NCI-H1092 (cell line): Measurements from ENCODE around the gene SPATA7.
"Not testable (repeated sequence)": the region's sequence is repeated elsewhere in the genome, so short reads cannot be mapped to it uniquely, and the experiment has no call there.

Experiments used
- DNase-seq: peaks from one replicate; lab custom pipeline; 2025; lab: John Stamatoyannopoulos, UW

SPATA7 gene, protein sequence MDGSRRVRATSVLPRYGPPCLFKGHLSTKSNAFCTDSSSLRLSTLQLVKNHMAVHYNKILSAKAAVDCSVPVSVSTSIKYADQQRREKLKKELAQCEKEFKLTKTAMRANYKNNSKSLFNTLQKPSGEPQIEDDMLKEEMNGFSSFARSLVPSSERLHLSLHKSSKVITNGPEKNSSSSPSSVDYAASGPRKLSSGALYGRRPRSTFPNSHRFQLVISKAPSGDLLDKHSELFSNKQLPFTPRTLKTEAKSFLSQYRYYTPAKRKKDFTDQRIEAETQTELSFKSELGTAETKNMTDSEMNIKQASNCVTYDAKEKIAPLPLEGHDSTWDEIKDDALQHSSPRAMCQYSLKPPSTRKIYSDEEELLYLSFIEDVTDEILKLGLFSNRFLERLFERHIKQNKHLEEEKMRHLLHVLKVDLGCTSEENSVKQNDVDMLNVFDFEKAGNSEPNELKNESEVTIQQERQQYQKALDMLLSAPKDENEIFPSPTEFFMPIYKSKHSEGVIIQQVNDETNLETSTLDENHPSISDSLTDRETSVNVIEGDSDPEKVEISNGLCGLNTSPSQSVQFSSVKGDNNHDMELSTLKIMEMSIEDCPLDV

DNA sequence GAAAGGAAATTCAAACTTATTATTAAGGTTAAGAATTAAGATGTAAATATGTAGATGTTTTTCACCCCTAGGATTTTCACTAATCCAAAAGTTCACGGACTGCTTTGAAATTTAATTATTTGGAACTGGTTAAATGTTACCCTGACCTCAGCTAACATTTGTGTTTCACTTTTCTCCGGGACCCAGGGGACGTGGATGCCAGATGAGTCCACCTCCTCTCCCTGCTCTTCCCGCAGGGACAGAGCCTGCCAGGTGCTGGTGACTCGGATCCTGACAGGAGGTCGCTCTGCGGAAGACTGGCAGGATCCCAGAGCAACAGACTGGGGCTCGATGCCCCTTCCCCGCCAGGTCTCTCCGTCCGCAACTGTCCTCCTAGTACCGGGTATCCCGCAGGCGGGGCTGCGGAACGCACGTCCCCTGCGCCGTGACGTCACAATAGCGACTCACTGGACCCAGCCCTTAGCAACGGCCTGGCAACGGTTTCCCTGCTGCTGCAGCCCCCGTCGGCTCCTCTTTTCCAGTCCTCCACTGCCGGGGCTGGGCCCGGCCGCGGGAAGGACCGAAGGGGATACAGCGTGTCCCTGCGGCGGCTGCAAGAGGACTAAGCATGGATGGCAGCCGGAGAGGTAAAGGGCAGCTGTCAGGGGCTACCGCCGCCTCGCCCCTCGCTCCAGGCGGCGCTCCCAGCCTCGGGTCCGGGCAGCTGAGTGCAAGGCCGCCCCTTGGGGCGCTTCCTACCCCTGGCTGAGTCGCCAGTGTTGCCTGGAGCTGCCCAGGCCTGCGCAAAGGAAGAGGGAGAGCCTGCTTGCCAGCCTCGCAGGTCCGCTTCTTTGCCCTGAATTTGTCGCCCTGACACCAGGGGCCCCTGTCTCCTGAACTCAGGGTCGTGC is at the start of gene SPATA7:
TSS of gene SPATA7 (plus strand) at position 446 of the 890 bp plus-strand sequence. CDS start at position 608, 162 bp downstream.
- DNase-seq: peak; percentile 95

DNA sequence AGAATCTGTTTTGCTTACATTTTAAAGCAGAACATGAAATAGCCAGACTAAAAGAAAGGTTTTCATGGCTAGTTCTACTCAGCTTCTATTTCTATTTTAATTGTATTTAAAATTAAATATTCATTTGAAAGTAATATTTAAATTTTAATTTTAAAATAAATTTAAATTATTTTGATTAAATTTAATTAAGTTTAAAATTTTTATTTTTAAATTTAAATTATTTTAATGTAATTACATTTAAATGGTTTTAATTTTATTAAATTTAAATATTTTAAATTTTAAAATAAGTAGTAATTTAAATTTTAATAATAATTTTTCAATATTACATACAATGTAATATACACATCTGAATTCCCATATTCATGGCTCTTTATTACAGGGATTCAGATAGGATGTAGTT is 45.1 kb upstream of the SPATA7 start:
- no peak for DNase-seq

DNA sequence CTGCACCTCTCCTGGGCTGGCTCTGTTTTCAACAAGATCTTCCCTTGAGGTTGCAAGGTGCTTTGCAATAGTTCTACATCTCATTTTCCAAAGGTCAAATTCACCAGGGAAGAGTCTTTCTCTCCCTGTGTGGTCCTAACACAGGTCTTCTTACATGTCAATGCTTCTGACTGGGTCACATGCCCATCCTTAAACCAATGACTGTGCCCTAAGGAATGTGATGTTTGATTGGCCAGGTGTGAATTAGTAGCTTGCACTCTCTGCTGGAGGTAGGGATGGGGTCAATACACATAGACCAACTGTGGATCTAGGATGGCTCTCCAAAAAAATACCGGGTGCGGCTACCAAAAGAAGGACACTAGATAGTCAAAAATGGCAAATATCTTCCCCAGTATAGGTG is 42.5 kb upstream of the SPATA7 start:
- DNase-seq: no peak

DNA sequence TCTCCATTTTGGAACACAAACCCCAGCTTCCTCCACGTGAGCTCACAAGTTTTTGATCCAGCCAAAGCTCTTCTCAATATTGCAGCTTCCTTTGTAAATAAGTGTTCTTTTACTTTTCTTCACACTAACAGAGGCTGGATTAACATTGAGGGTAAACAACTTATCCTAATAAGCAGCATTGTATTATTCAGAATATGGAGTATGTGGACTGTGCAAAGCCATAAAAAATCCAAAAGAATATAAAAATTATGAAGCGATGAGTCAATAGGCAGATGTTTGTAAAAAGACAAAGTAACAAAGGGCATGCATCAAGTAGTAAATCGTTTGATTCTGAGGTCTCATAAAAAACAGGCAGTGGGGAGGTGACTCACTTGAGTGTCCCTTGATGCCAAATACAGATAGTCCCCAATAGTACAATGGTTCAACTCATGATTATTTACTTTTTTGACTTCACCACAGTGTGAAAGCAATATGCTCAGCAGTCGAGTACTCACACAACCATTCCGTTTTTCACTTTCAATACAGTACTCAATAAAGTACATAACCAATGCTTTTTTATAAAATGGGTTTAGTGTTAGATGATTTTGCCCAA is 39.3 kb upstream of the SPATA7 start:
- no peak for DNase-seq

DNA sequence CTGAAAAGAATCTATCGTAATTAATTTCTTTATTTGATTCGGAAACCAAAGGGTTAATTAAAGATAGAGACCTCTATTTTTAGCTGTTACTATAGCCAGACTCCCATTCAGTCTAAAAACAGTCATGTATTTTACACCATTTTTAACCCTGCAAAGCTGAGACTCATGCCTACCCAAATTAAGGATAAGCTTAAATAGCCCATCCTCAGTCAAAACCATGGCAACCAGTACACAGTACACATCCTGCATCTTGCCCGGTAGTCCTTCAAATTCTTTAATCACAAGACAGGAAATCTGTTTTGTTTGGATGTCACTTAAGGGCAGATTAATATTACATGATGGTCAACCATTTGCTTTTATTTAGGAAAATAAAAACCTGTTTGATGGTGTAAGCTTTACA is 36.9 kb upstream of the SPATA7 start:
- no peak for DNase-seq

DNA sequence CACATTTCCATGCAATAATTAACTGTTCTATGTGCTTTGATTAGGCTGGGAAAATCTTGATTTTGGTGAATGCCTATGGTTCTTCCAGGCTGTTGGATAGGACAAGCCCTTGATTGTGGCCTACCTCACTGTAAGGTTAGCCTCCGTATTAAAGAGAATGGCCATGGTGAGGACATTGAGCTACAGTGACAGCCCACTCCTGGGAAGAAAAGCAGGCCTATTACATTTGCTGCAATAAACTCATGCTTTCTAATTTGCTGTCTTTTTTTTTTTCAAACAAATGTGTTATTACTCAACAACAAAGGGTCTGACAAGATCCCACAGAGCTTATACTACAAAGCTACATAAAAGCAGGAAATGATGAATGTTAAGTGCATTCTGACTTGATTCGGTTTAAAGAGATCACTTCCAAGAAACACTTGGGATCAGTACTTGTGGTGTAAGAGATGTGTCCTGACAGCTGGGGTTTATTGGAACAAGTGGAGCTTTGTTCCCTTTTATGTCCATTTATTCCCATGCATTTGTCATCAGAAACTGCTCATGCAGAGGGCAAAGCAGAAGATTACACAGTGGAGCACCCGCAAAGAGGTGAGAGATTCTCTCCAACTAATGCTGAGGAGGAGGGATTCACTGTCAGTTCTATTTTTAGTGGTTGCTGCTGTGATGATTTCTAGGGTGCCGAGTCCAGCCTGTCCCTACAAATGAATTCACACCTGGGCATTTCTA is 33.3 kb upstream of the SPATA7 start:
- DNase-seq: peak; percentile 7

DNA sequence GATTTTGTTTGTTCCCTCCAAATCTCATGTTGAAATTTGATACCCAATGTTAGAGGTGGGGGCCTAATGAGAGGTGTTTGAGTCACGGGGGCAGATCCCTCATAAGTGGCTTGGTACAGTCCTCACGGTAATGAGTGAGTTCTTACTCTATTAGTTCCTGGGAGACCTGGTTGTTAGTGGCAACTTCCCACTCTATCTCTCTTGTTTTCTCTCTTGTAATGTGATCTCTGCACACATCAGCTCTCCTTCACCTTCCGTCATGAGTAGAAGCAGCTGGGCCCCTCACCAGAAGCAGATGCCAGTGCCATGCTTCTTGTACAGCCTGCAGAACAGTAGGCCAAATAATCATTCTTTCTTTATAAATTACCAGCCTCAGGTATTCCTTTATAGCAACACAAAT is 32.8 kb upstream of the SPATA7 start:
- DNase-seq: peak; percentile 21

DNA sequence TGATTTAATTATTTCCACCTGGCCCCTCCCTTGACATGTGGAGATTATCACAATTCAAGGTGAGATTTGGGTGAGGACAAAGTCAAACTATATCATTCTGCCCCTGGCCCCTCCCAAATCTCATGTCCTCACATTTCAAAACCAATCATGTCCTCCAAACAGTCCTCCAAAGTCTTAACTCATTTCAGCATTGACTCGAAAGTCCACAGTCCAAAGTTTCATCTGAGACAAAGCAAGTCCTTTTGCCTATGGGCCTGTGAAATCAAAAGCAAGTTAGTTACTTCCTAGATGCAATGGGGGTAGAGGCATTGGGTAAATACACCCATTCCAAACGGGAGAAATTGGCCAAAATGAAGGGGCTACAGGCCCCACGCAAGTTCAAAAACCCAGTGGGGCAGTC is 31.1 kb upstream of the SPATA7 start:
- no peak for DNase-seq

DNA sequence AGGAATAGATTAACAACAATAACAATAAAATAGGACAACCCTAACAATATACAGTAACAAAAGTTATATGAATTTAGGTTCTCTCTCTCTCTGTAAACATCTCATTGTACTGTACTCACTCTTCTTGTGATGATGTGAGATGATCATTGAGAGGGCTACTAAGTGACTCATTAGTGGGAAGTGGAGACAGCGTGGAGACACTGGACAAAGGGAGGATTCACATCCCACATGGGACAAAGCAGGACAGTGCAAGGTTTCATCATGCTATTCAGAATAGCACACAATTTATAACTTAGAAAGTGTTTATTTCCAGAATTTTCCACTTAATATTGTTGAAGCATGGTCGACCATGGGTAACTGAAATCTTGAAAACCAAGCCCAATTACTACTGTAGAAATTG is 26.0 kb upstream of the SPATA7 start:
- DNase-seq: no peak

DNA sequence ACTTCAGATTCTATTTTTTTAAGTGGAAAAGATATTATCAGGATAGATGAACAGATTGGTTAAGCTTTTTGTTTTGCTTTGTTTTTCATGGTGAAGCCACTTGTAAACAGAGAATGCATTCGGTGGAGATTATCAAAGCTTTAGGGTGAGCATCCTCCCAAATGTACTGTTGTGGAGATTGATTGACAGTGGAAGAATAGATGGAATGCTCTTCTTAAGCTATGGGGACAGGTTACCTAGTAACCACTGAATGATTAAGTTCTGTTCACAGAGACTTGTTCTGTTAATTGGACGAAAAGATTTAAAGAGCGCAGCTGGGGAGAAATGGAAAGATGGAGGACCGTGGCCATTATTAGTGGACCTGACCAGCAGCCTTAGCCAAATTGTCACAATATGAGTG is 21.8 kb upstream of the SPATA7 start:
- DNase-seq: no peak

DNA sequence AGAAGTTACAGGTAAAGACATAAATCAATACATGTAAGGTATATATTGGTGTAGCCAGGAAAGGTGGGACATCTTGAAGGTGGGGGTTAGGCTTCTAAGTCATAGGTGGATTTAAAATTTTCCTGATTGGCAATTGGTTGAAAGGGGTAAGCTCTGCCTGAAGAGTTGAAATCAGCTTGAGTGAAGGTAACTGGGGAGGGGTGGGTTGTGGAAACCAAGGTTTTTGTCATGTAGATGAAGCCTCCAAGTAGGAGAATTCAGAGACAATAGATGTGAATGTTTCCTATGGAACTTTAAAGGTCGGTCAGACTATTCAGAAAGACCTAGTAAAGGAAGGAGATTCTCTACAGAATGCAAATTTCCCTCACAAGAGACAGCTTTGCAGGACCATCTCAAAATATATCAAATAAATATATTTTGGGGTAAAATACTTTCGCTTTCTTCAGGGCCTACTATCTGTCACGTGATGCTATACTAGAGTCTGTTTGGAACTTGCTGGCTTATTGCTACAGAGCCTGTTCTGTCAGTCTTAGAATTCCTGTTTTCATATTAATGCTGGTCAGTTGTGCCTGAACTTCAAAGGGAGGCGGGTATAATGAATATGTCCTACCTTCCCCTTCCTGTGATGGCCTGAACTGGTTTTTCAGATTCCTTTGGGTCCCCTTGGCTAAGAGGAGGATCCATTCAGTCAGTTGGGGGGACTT is 20.6 kb upstream of the SPATA7 start:
- no peak for DNase-seq

DNA sequence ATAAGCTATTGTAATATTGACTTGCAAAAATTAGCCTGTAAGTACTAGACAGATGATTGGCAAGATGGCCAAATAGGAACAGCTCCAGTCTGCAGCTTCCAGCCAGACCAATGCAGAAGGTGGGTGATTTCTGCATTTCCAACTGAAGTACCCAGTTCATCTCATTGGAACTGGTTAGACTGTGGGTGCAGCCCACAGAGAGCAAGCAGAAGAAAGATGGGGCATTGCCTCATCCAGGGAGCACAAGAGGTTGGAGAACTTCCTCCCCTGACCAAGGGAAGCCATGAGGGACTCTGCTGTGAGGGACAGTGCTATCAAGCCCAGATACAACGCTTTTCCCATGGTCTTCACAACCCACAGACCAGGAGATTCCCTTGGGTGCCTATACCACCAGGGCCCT is 16.0 kb upstream of the SPATA7 start:
- no peak for DNase-seq

DNA sequence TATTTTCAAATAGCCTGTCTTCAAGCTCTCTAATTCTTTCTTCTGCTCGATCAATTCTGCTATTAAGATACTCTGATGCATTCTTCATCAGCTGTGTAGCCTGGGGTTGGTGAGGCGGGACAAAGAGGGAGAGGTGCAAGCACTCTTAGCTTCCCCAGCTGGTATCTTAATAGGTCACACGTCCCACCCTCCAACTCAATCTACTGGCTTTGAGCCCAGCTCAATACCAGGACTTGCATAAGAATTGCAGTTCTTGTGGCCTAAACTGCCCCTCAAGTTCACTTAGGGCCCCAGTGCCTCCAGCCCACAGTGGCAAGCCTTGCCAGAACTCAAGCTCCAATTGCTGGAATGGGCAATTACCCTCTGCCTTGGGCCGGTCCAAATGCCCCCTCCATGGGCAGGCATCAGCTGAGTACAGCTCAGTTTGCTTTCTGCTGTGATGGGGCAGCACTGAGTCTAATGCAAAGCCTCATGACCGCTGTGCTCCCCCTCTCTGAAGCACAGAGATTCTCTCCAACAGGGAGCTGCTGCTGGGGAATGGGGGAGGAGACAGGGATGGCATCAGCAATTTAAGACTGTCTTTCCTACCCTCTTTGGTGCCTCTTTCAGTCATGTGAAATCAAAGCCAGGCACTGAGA is 5.6 kb upstream of the SPATA7 start:
- no peak for DNase-seq

DNA sequence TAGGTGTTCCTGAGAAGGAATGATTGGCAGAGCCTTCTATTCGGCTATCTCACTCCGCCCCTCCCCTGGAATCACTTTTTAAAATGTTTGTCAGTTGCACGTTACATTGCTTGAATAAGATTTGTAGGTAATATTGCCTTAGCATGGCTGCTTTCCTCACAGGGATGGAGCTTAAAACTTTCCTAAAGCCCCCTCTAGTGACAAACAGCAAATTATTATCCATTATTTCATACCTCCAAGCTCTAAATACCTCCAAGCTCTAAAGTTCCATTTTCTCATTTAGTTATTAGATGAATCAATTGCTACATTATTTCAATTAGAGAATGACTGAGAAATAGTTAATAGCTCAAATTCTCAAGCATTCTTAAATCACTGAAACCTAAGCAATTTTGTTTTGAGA is 5.1 kb upstream of the SPATA7 start:
- DNase-seq: no peak

DNA sequence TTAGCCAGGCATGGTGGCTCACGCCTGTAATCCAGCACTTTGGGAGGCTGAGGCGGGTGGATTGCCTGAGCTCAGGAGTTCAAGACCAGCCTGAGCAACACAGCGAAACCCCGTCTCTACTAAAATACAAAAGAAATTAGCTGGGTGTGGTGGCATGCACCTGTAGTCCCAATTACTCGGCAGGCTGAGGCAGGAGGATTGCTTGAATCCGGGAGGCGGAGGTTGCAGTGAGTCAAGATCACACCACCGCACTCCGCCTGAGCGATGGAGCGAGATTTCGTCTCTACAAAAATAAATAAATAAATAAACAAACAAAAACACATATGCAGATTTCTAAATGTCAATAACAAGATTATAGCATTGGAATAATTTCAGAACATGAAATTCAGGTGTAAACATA is 3.8 kb upstream of the SPATA7 start:
- DNase-seq: not testable (repeated sequence)

DNA sequence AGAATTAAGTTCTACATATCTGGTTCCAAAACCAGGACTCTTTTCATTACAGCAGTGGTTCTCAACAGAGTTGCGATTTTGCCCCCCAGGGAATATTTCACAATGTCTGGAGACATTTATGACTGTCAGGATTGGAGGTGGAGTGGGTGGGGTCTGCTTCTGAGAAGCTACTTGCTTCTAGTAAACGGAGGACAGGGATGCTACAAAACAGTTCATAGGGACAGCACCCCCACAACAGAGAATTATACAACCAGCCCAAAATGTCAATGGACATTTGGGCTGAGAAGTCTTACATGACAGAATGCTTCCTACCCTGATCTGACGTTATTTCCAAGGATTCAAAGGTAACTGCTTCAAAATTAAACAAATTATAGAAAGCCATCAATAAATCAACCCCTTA is 739 bp upstream of the SPATA7 start:
- DNase-seq: no peak

DNA sequence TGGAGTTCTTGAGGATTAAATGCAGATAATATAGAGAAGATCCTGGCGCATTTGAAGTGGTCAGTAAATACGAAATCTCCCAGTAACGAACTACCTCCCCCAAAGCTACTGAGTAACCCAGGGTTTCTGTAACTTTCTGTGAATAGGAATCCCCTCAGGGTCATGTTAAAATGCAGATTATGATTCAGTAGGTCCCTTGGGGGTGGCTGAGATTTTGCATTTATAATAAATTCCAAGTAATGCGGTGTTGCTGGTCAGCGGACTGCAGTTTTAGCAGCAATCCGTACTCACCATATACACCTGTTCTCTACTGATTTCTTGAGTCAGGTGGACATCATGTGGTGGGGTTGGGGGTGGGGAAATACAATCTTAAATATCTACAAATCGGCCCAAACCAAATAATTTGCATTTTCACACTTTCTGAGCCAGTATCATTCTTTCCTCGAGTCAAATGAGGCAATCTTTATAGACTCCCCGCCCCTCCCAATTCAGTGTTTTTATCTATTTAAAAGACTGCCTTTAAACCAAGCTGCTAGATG is 868 bp downstream of the SPATA7 start:
- no peak for DNase-seq

DNA sequence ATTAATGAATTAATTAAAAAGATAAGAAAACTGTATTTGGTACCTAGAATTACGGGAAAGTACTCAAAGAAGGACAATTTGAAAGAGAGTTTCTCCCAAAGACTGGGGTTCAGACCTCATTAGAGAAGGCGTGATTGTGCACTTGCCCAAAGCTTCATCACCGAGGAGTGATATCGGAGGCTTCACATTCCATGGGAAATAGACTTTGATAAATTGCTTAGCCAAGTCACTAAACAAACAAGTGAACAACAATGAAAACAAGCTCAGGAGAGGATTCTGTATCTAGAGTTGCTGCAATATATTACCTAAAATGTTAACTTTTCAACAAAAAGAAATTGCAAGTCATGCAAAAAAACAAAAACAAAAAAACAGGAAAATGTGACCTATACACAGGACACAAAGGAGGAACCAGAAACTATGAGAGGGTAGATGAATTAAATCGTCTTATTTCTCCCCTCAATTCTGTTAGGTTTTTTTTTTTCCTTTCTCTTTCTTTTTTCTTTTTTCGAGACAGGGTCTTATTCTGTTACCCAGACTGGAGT is 3.4 kb downstream of the SPATA7 start:
- no peak for DNase-seq

DNA sequence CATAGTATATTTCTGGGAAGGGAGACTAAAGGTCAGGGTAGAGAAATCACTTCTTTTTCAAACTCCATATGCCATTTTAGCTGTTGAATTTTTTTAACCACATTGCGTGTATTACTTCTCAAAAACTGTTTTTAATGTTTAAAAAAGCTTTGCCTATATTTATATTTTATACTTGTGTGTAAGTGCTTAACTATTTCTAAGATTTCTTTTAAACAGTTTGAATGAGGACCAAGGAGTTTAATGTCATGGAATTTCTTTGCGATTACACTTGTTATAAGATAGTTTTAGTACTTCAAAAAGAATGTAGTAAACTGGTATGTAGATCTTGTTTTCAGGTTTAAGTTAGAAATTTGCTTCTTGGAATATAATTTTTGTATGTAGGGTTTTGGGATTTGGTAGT is 7.2 kb downstream of the SPATA7 start:
- no peak for DNase-seq

DNA sequence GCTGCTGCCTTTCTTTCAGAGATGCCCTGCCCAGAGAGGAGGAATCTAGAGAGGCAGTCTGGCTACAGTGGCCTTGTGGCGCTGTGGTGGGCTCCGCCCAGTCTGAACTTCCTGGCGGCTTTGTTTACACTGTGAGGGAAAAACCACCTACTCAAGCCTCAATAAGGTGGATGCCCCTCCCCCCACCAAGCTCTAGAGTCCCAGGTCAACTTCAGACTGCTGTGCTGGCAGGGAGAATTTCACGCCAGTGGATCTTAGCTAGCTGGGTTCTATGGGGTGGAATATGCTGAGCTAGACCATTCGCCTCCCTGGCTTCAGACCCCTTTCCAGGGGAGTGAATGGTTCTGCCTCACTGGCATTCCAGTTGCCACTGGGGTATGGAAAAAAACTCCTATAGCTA is 25.6 kb downstream of the SPATA7 start:
- DNase-seq: no peak
